GM23338 (cell line): ENCODE results near the gene TMEM132D. TPM values are rescaled to one million over a fixed set of nuclear protein-coding genes. Genes with fewer than 3 reads are reported as not detected.

Experiments used
- ATAC-seq: fragments of 200-7000 bp; cut with Tn5 transposase; 3 replicates; pipeline ENCODE4 v1.9.1; 2020
- DNase-seq: peaks from one replicate; pipeline ENCODE4 v3.0.0-alpha.2; 2015; ENCODE audit warnings: low spot score
- H2AFZ ChIP-seq: fragments of 200-600 bp; sonication (generic); 2 replicates; pipeline ENCODE4 v1.8.0; 2016; ENCODE audit warnings: antibody characterized with exemption, mild to moderate bottlenecking, moderate library complexity
- H3F3A ChIP-seq: fragments of 200-600 bp; sonication (generic); replicated peaks from 2 replicates; pipeline ENCODE4 v1.8.0; 2017; ENCODE audit warnings: antibody characterized with exemption, mixed run types, low read depth
- H3K27ac ChIP-seq: fragments of 200-600 bp; sonication (generic); 2 replicates; pipeline ENCODE4 v1.6.1; 2016; ENCODE audit warnings: low read depth
- H3K27me3 ChIP-seq: fragments of 200-600 bp; sonication (generic); 2 replicates; pipeline ENCODE4 v1.8.0; 2016; ENCODE audit warnings: mild to moderate bottlenecking, mixed run types, moderate library complexity; ENCODE audit not compliant: insufficient read depth
- H3K36me3 ChIP-seq: fragments of 200-600 bp; sonication (generic); 2 replicates; pipeline ENCODE4 v1.8.0; 2016; ENCODE audit warnings: mild to moderate bottlenecking; ENCODE audit not compliant: insufficient read depth
- H3K4me1 ChIP-seq: fragments of 200-600 bp; sonication (generic); 2 replicates; pipeline ENCODE4 v1.8.0; 2016; ENCODE audit warnings: mild to moderate bottlenecking, moderate library complexity; ENCODE audit not compliant: insufficient read depth
- H3K4me2 ChIP-seq: fragments of 200-600 bp; sonication (generic); 2 replicates; pipeline ENCODE4 v1.7.1; 2017; ENCODE audit warnings: mixed run types
- H3K4me3 ChIP-seq: fragments of 200-600 bp; sonication (generic); 2 replicates; pipeline ENCODE4 v1.6.1; 2016; ENCODE audit warnings: mixed run types
- H3K79me2 ChIP-seq: fragments of 200-600 bp; sonication (generic); replicated peaks from 2 replicates; pipeline ENCODE4 v1.8.0; 2017; ENCODE audit warnings: mild to moderate bottlenecking; ENCODE audit not compliant: insufficient read depth
- H3K9me2 ChIP-seq: fragments of 200-600 bp; sonication (generic); 2 replicates; pipeline ENCODE4 v1.8.0; 2017; ENCODE audit not compliant: insufficient read depth
- H4K20me1 ChIP-seq: fragments of 200-600 bp; sonication (generic); replicated peaks from 2 replicates; pipeline ENCODE4 v1.8.0; 2017; ENCODE audit warnings: mild to moderate bottlenecking; ENCODE audit not compliant: insufficient read depth
- H3K27ac Mint-ChIP-seq: 2 replicates; pipeline ENCODE4 v1.8.0; 2020; ENCODE audit warnings: inconsistent platforms, mild to moderate bottlenecking, moderate library complexity, mixed read lengths
- H3K27me3 Mint-ChIP-seq: 3 replicates; pipeline ENCODE4 v1.8.0; 2022; ENCODE audit warnings: low read depth, mild to moderate bottlenecking, moderate library complexity, mixed read lengths, inconsistent platforms; ENCODE audit not compliant: insufficient read depth, poor library complexity
- H3K36me3 Mint-ChIP-seq: 3 replicates; pipeline ENCODE4 v1.8.0; 2021; ENCODE audit warnings: low read depth, mild to moderate bottlenecking, inconsistent platforms, moderate library complexity, mixed read lengths
- H3K4me1 Mint-ChIP-seq: 3 replicates; pipeline ENCODE4 v1.8.0; 2020; ENCODE audit warnings: mild to moderate bottlenecking, inconsistent platforms, mixed read lengths
- H3K4me3 Mint-ChIP-seq: 3 replicates; pipeline ENCODE4 v1.8.0; 2021; ENCODE audit warnings: moderate library complexity, mild to moderate bottlenecking, inconsistent platforms, mixed read lengths
- H3K9me3 Mint-ChIP-seq: 3 replicates; pipeline ENCODE4 v1.8.0; 2020; ENCODE audit warnings: moderate library complexity, mild to moderate bottlenecking, inconsistent platforms, mixed read lengths
- CTCF ChIP-seq, 2 experiments: fragments of 200-600 bp in 1 of 2; sonication (generic) in 1 of 2; conservative IDR thresholded peaks; 2 replicates each; pipeline versions ENCODE4 v1.5.1 to v1.6.1; 2016 to 2017; ENCODE audit warnings: antibody characterized with exemption in 2 of 2, low read depth in 2 of 2, mild to moderate bottlenecking in 2 of 2, moderate library complexity in 1 of 2
- JUNB ChIP-seq: IDR thresholded peaks from one replicate; pipeline ENCODE4 v1.6.1; 2016; ENCODE audit warnings: antibody characterized with exemption; ENCODE audit not compliant: unreplicated experiment
- NANOG ChIP-seq: IDR thresholded peaks from 2 replicates; pipeline ENCODE4 v1.6.1; 2016; ENCODE audit warnings: antibody characterized with exemption, borderline replicate concordance
- REST ChIP-seq: IDR thresholded peaks from one replicate; pipeline ENCODE4 v1.6.1; 2018; ENCODE audit warnings: antibody characterized with exemption; ENCODE audit not compliant: unreplicated experiment
- ZNF114 ChIP-seq: fragments of 250-450 bp; sonication (Bioruptor Pico); IDR thresholded peaks from 2 replicates; pipeline ENCODE4 v1.5.0; 2020; ENCODE audit warnings: mild to moderate bottlenecking, moderate library complexity
- ZNF462 ChIP-seq: fragments of 250-450 bp; sonication (Bioruptor Pico); IDR thresholded peaks from 2 replicates; pipeline ENCODE4 v1.5.0; 2020; ENCODE audit warnings: mild to moderate bottlenecking, moderate library complexity
- polyA plus RNA-seq: library from polyadenylated mRNA; unstranded; fragments of >200 nt; fragmentation: Nextera tagmentation; extraction: Ambion mirVana; gene quantifications from 2 replicates; pipeline ENCODE4 v1.2.1, GENCODE V29; 2016
- total RNA-seq: library from RNA; depleted of rRNA; stranded (reverse); fragments of >200 nt; shearing (Covaris generic); gene quantifications from 2 replicates; pipeline ENCODE4 v1.2.3, GENCODE V29; 2014

Gene TMEM132D
- total and polyA plus RNA-seq, 2 experiments from 2014 or later, result 0.44 to 5.3 TPM

- no peak for TF ChIP-seq ZNF462 (CRISPR knock-in tag)
- no peak for TF ChIP-seq NANOG
Measured at GRCh38 chr12:129071362-129071761, 832.5 kb downstream of the TMEM132D start (continued).

- Histone ChIP-seq H4K20me1 (no peaks in the 10 kb centered on the region), H3K4me2 (no peak overlapping the region), H3K9me2 (no peaks in the 10 kb centered on the region), H3K4me1 (no peaks in the 10 kb centered on the region), H2AFZ (no peak overlapping the region), H3F3A (no peaks in the 10 kb centered on the region), H3K27ac (no peak overlapping the region), H3K27me3 (no peaks in the 10 kb centered on the region), H3K36me3 (no peaks in the 10 kb centered on the region), H3K79me2 (no peaks in the 10 kb centered on the region), H3K4me3 (no peak overlapping the region)
- H3K36me3 Mint-ChIP-seq, result peaks cover 52% of the 10 kb centered on the region
- no peaks in the 10 kb centered on the region for H3K4me1 Mint-ChIP-seq
- H3K27me3 Mint-ChIP-seq, result peaks cover 10% of the 10 kb centered on the region
- no peak overlapping the region for H3K27ac Mint-ChIP-seq
- TF ChIP-seq ZNF114 (CRISPR knock-in tag), result no peak
- TF ChIP-seq JUNB, result no peak
- no peak for TF ChIP-seq NANOG
- TF ChIP-seq REST, result no peak
- TF ChIP-seq CTCF (conservative IDR thresholded peaks at IDR 0.05; ENCODE audit: low read depth in 2 of 2), result peak; percentile 44 to 58
- H3K4me3 Mint-ChIP-seq, result no peak overlapping the region
- DNase-seq (peak; percentile 65), ATAC-seq (no peak)
- H3K9me3 Mint-ChIP-seq, result peaks cover 100% of the 10 kb centered on the region
Measured at GRCh38 chr12:129069886-129070285, 833.9 kb downstream of the TMEM132D start.
